ENCODE measurements around the gene TRPV4.

DNA sequence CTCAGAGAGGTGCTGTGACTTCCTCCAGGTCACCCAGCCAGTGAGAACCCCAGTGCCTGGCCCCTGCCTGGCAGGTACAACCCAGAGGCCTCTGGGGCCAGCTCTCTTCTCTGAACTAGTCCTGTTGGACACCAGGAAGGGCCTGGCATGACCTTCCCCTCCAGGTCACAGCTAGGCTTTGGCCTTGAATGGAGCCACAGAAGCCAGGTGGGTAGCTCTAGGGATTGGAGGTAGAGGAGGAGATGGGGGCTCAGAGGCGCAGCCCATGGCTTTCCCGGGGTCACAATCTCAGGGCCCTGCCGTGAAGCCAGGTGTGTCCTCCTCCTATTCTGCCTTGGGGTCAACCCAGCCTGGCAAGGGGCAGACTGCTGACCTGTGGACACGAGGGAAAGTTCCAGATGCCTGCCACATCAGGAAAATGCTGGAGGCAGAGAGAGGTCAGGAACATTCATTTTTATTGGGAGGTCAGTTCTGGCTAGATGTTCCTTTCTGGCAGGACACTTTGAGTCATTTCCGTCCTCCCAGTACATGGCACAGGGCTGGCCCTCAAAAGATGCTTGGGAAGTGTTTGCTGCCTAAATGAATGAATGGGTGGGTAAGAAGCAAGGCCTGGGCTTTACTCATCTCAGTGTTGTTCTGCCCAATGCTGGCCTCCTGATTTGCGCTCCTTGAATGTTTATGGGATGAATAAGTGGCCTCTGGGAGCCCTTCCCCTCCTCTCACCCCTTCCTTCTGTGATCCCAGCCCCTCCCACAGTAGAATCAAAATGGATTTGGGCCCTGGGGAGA lies 94.1 kb downstream of the TRPV4 start:
- TF ChIP-seq POLR2A (IDR thresholded peaks at IDR 0.05; ENCODE audit: low read depth, low read length) (no peak), TAF1 (IDR thresholded peaks at IDR 0.05; ENCODE audit: borderline replicate concordance, low read depth, low read length) (no peak), POLR2AphosphoS5 (IDR thresholded peaks at IDR 0.05; ENCODE audit: low read depth, low read length) (no peak)
